GM21619 (cell line): ENCODE measurements around the gene LIPG.
"Not testable (repeated sequence)": the region's sequence is repeated elsewhere in the genome, so short reads cannot be mapped to it uniquely, and the experiment has no call there.

Experiments
- ATAC-seq: cut with Tn5 transposase; IDR thresholded peaks from one replicate; pipeline ENCODE4 v1.9.1; 2021; ENCODE audit not compliant: unreplicated experiment

LIPG gene

DNA sequence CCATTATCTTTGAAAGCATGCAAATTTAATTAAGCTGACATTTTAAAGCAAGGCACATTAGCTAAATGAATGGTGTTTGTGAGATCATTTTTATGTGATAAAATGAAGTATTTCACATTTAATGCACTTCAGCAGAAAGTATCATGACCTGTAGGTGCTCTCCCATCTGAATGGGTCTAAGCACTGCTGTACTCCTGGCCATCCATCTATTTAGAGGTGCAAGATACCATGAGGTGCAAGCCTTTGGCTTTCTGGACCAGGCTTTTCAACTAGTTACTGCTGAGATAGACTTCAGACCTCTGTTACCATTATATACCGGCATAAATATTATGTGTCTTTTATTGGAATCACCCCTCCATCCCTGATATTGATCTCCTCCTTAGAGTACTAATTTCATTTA is 15.6 kb upstream of the LIPG start:
- no peak for ATAC-seq

DNA sequence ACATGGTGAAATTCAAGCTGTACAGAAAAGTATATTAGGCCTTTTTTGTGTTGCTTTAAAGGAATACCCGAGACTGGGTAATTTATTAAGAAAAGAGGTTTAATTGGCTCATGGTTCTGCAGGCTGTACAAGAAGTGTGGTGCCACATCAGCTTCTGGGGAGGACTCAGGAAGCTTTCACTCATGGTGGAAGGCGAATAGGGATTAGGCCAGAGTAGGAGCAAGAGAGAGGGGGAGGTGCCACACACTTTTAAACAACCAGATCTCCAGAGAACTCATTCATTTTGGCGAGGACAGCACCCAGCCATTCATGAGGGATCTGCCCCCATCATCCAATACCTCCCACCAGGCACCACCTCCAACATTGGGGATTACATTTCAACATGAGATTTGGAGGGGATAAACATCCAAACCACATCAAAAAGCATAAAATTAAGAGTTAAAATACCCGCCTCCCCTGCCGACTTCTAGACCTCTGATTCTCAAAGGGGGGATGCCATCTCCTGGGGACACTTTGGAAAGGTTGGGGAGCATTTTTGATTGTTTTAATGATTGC is 15.1 kb upstream of the LIPG start:
- ATAC-seq, result no peak

DNA sequence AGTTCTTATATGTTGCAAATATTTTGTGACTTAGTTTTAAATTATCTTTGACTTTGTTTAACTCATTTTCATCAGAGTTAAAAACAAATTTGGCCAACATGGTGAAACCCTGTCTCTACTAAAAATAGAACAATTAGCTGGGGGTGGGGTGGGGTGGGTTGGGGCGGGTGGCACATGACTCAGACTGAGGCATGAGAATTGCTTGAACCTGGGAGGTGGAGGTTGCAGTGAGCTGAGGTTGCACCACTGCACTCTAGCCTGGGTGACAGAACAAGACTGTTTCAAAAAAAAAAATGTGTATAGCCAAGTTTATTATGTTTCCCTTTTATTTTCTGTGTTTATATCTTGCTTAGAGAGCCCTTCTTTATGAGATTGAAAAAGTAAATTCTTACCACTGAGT is 14.2 kb upstream of the LIPG start:
- ATAC-seq, result no peak

DNA sequence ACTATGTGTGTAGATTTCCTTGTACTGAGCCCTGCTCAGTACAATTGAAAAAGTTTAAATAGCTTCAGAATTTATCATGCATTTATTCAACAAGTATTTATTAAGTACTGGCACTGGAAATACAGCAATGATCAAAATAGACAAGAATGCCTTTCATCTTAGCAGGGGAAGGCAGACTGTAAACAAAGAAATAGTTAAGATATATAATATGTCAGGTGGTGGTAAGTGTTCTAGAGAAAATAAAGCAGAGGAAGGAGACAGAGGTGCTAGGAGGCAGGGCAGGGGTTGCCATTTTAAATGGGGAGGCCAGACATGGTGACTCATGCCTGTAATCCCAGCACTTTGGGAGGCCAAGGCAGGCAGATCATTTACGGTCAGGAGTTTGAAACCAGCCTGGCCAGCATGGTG is 13.6 kb upstream of the LIPG start:
- no peak for ATAC-seq

DNA sequence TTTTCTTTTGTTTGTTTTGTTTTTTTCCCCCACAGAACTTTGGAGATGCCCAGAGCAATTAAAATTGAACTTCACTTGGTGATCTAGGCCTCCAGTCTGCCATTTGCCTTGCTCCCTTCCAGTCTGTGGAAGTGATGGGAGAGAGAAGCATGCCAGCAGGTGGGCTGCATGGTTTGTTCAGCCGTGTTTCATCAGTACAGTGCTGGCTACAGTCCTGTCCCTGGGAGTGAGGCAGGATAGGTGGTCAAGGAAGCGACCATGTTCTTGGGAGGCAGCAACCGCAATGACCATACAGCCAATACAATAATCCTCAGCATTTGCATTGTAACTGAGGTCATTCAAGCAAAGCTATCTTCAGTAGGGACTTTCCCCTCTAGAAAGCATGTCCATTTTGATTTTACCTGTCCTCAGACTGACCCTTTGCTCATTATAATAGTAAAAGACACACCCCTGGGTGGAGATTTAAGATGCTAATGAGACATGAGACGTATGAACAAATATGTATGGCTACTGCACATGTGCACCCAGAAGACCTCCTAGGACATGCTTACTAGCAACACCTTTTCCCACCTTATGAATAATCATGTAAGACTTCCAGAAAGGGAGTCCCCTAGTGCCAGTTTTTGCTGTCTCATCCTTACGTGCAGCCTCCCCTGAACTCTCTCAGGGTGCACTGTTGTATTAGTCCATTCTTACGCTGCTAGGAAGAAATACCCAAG is 11.1 kb upstream of the LIPG start:
- ATAC-seq, result no peak

DNA sequence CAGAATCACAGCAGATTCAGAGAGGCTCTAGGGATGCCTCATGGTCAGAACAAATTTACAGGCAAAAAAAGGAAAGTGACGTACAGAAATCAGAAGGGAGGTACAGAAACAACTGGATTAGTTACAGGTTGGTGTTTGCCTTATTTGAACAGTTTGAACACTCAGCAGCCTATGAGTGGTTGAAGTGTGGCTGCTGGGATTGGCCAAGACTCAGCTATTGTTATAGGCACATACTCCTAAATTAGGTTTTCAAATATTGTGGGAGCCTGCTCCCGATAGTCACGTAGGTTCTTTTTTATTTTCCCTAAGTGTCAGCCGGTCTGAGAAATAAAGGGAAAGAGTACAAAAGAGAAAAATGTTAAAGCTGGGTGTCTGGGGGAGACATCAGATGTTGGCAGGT is 8.9 kb upstream of the LIPG start:
- no peak for ATAC-seq

DNA sequence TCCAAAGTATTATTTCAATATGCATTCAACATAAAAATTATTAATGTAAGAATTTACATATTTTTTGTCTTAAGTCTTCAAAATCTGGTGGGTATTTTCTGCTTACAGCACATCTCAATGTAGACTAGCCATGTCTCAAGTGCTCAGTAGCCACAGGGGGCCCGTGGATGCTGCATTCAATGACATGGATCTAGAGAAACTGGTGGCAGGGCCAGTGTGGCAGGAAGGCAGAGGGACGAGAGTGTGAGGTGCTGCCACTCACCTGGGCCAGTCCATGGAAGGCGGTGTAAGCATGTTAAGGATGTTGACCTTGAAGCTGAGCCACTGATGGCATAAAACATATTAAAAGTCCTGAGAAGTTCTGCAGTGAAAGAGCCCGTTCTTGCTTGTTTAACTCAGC is 6.2 kb upstream of the LIPG start:
- ATAC-seq, result no peak

DNA sequence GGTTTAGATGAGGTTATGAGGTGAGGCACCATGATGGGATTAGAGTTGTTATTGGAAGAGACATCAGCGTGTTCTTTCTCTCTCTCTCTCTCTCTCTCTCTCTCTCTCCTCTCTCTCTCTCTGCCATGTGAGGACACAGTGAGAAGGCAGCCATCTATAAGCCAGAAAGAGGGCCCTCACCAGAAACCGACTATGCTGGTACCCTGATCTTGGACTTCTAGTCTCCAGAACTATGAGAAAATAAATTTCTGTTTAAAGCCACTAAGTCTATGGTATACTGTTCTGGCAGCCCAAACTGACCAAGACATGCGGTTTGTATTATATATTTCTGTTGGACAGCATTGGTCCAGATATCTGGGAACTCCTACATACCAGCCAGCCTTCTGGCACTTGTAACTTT is 3.5 kb upstream of the LIPG start:
- ATAC-seq, result no peak

DNA sequence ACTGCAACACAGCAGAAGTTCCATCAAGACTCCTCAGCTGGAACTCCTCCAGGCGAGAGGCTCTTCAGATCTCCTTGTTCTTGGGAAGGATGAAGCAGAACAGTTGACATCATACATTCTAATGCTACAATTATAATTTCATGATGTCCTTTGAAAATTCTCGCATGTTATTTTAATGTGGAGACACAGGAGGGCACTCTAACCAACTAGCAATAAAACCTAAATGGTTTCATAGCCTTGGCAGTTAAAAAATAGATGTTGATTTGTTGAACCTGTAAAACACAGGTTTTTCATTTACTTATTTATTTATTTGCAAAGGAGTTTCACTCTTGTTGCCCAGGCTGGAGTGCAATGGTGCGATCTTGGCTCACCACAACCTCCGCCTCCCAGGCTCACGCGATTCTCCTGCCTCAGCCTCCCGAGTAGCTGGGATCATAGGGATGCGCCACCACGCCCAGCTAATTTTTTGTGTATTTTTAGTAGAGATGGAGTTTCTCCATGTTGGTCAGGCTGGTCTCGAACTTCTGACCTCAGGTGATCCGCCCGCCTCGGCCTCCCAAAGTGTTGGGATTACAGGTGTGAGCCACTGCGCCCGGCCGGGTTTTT is 2.4 kb upstream of the LIPG start:
- ATAC-seq, result not testable (repeated sequence)

DNA sequence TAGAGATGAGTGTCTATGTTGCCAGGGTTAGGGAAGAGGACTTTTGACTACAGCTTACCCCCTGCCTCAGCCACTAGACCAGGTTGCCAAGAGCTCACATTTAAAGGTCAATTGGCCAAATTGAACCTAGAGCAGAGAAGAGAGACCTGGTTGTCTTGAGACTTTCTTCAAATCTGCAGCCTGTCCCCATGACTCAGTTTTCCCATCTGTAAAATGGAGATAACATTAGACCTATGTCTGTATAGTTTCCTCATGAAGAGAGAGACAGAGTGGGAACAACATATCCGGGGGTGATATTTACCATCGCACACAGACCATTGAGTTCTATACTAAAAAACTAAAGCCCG is 1.6 kb upstream of the LIPG start:
- no peak for ATAC-seq

DNA sequence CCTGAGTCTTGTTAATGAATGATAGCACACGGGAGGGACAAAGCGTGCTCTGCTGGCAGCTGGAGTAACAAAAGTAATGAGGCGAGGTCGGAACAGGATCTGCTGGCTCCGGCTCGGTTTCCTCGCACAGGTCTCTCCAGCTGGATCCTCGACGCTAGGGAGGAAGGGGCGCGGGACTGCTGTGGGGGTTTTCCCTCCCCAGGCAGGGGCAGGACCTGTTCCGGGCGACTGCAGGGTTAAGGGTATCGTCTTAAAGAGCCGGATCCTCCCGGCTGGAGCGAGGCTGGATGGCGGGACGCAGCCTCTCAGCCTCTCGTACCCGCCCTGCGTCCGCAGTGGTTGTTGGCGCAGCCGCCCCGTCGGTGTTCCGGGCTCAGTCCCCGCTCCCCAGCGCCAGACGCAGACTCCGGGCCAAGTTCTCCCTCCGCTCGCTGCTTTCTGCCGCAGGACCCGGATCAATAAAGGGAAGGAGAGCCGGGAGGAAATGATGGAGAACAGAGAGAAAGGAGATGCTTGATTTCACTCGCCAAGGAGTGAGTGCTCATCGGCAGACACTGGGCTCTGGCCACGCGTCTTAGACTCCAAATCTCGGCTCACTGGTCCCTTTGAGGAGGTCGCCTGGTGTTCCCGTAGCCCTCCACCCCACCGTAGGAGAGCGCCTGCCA is 1.1 kb upstream of the LIPG start:
- no peak for ATAC-seq

DNA sequence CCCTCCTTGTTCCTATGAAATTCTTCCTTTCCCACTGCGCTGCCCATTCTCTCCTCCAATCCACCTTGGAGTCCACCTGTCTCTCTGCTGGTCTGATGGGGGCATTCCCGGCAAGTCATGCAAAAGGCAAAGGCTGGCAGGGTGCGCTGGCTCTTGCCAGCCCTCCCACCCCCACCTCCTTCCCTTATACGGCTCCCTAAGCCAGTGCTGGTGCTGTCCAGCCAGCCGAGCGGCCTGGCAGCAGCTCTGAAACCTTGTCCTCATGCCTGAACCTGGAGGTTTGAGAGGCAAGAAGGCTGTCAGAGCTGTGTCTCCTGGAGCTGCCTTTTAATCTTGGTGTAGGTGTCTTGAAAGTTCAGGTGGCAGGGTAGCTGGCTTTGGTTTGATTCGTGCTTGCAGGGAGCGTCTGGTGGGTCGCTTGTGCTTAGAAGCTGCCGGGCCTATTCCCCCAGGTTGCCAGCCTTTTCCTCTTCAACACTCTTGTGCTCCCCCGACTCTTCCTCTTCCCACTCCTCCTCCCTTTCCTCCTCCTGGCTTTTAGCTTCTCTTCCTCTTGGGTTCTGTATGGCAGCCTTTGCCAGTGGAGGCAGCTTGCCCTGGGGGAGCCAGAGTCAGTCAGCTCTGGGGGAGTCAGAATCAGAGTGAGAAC is 748 bp downstream of the LIPG start:
- no peak for ATAC-seq

DNA sequence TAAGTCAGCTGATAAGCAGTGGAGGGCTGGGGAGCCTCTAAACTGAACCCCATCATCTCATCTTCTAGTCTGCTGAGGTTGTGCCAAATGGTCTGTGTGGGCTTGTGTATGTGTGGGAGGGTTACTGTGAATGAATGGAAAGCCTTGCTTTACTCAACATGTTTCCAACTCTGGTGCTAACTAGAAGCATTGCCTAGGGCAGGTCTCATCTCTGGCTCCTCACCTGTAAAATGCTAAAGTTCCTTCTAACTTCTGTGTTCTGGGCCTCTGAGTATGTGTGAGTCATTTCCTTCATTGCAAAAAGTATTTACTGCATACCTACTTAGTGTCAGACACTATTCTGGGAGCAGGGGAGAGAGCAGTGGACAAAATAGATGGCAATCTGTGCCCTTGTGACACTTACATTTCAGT is 1.3 kb downstream of the LIPG start:
- ATAC-seq, result no peak

DNA sequence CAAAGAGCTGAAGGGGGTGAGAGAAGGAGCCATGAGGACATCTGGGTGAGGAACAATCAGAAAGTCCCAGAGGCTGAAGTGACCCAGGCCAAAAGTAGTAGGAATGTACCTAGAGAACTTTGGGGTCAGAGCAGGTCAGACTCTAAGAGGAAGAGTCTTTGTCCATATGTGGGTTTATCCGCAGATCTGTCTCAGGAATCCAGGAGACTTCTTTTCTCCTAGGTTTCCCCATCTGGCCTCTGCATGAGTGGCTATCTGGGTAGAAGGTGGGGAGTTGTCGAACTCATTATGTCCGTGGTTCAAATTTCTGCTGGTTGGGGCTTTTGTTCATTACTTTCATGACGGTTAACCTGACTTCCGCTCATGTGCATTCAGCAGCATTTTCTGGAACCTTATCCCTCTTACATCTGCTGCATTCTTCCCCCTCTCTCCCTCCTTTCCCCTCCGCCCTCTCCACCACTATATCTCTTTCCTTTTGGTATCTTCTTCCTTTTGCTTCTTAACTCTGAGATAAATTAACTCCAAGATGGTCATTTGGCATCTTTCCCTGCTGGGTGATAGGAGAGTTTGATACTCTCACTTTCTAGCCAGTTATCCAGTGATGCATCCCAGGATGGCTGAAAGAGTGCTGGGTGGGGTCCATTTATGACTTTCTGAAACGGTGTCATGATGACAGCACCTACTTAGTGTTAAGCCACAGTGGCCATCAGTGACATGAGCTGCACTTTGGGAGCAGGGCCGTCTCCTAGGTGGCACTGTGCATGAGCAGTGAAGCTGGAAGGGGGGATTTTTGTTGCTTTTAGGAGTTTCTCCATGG is 2.1 kb downstream of the LIPG start:
- no peak for ATAC-seq

DNA sequence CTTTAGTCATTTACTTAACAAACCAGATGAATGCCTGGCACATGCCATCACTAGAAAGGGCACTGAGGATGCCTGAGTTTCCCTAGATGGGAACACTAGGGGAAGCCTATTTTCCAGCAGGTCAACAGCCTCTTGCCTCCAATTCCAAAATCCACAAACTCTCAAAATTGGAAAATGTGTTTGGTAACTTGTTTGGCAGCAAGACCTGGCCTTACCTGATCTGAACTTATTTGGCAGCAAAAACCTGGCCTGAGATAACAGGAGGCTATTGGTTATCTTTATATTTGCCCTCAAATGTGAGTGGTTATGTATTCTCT is 2.6 kb downstream of the LIPG start:
- no peak for ATAC-seq

DNA sequence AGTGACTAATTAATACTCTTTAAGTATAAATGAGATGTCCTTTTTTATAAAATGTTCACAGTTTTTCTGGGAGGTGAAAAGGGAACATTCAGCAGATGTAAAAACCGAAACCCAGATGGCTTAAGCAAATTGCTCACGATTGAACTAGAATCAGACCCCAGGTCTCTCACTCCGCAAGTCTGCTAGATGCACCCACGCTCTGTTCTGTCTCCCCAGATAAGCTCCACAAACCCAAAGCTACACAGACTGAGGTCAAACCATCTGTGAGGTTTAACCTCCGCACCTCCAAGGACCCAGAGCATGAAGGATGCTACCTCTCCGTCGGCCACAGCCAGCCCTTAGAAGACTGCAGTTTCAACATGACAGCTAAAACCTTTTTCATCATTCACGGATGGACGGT is 3.2 kb downstream of the LIPG start:
- ATAC-seq, result no peak

DNA sequence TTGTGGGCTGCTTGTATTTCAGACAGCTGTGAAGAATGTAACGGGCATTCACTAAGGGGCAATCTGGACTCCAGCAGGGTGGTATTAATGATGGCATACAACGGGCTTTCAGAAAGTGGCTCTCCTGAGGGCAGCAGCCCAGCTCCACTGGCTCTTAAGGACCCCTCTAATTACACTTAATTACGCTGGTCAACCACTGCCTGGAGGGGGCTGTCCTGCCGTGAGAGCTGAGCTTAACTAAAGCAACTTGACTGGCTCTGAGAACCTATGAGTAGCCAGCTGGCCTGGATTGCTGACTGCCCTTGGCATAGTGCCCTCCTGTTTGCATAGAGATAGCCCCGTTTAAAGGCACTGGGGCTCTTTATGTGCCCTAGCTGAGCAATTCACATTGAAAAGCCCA is 3.8 kb downstream of the LIPG start:
- ATAC-seq, result no peak

DNA sequence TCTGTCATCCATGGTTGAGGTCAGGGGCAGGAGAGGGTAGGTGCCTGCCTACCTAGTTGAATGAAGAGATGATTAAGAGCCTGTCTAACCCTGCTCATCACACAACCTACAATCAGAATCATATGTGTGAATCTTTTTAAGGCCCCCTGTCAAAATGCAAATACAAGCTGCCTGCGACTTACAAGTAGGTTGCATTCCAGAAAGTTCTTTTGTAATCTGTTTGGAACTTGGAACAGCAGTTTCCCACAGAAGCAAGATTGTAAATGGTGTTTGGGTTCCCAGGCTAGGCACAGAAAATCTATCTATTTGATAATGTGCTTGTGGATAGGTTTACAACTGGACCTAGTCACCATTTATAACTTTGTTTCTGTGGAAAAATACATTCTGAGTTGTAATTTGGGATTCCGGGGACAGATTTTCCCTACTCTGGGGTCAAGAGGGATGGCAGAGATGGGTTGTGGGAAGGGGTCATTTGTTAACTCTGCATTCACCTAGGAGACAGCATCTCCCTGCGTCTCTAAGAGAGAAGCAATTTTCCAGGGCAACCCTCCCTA is 4.4 kb downstream of the LIPG start:
- no peak for ATAC-seq

DNA sequence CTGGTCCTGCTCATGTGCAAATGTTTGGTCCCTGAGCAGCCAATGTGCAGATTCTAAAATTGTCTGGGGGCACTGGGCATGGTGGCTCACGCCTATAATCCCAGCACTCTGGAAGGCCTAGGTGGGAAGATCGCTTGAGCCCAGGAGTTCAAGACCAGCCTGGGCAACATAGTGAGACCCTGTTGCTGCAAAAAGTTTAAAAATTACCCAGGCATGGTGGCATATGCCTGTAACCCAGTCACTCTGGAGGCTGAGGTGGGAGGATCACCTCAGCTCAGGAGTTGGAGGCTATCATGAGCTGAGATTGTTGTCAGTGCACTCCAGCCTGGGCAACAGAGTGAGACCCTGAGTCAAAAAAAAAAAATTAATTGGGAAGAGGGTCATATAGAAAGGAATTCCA is 5.1 kb downstream of the LIPG start:
- ATAC-seq, result no peak

DNA sequence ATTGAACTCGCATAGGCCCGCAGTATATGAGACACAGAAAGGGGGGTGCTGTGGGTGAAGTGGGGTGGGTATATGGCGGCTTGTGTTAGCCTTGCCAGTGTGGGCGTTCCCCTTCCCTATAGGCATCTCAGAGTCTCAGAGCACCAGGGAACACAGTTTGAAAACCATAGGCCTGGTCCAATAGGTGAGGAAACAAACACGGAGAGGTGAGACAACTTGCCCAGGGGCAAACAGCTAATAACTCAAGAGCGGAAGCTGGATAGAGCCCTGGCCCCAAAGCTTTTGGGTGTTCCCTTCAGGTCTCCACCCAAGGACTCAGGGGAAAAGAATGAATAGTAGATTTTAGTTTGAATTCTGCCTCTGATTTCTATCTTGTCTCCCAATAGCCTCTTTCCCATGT is 7.9 kb downstream of the LIPG start:
- no peak for ATAC-seq

DNA sequence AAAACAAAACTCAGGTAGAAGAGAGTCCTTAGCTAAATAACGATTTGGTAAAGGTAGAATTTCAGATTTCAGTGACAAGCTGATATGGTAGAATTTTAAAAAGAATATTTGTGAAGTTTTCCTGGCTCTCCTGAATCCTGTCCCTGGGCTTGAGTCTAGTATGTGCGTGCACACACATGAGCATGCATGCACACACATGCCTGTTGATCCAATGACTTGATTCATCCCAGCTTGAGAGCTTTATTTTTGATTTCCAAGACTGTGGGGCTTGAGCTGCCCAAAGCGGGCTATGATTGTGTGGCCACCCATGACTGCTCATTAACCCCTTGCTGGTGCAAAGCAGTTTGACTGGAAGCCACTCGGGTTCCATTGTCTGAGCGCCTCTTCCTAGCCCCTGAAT is 9.0 kb downstream of the LIPG start:
- ATAC-seq, result no peak
